GM21526 (cell line): ENCODE results near the gene CACNA1E.

Source experiments
- ATAC-seq: cut with Tn5 transposase; IDR thresholded peaks from one replicate; pipeline ENCODE4 v1.9.1; 2021; ENCODE audit warnings: moderate library complexity; ENCODE audit not compliant: unreplicated experiment, low FRiP score

CACNA1E gene

DNA sequence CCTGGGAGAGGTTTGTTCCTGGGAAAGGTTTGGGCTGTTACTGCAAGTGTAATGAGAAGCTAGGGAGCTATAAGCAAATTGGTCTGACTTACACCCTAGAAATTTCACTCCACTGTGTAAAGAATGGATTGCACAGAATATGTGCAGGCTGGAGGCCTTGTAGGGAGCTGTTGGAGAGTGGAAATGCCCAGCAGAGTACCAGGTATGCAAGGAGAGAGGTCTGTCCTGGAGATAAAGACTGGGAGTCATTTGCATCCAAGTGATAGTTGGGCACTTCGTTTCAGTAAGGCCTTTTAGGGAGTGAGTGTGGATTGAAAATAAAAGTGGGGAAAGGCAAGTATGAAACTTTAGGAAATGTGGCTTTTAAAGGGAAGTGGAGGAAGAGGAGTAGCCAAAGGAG lies 75.8 kb downstream of the CACNA1E start:
- no peak for ATAC-seq

DNA sequence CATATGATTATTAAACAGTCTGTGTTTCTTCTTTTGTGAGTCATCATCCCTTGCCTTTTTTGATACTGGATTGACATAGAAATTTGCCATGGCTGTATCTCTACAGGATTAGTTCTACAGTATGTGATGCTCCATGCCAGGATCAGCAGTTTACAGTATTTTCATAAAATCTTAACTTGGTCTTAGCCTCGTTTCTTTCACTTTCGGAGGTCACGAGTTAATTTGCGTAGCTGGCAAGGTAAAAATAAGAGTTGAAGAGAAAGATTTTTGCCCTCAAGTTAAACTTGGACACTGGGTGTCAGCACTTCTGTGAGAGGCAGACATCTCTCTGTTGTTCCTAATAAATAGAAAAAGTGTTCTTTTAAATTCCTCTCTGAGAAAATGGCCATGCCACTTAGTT lies 79.1 kb downstream of the CACNA1E start:
- peak; percentile 58 for ATAC-seq

DNA sequence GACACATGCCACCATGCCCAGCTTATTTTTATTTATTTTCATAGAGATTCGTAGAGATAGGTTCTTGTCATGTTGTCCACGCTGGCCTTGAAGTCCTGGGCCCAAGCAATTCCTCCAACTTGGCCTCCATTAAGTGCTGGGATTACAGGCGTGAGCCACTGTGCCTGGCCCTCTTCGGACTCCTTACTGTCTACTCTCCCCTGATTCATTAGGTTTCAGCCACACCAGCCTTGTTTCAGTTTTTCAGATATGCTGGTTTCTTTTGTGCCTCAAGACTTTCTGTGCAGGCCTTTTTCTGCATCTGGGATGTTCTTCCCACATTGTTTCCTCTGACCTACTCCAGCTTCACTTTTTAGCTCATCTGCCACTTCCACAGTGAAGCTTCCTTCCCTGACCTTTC lies 85.4 kb downstream of the CACNA1E start:
- ATAC-seq, result no peak

DNA sequence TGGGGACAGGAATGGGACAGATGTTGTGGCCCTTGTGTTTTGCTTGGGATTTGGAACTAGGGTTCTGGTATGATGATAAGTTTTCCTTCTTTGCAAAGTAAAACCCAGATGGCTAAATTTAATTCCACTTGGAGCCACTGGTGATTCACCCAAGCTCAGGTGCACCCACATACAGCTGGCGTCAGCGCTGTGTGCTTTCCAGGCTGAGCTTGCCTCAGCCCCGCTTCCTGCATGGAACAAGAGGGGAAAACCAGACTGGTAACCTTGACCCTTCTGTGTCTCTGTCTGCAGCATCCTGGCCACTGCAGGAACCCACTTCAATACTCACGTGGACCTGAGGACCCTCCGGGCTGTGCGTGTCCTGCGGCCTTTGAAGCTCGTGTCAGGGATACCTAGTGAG lies 94.2 kb downstream of the CACNA1E start:
- ATAC-seq, result no peak

DNA sequence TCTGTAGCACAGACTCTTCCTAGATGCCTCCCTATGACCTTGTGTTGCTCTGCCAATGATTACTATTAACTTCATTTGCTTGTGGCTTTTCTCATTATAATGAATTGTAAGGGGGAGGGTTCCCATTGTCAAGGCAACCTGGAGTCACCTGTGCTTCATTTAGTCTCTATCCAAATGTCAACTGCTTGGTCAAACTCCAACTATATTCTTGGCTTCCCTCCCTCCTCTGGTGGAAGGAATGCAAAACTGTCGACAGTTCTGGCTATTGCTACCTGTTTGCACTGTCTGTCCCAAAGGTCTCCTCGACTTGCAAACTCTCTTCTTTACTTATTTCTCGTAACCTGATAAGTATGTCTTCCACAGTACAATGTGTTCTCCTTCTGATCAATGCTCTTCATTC lies 100.3 kb downstream of the CACNA1E start:
- no peak for ATAC-seq

DNA sequence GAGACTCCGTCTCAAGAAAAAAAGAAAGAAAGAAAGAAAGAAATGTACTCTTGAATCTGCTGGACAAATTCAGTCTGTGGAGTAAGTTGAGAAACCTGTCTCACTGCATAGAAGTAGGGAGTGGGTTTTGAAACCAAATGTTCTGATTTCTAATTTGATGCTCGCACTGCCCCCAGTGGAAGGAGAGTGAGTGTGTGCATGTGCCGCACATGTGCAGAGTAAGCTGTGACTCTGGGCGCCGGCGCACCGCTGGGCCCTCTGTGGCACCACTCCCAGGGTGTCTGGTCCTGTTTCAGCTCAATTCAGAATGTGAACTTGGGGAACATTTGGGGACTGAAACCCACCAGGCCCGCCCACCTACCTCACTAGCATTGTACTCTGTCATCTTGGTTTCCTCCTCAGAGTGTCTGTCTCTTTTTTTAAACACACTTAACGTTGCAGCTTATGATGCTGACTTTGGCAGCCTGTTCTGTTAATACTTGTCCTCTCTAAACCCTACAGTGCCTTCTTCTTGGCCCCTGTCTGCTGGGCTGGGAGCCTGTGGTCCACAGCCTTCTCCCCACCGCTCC lies 104.6 kb downstream of the CACNA1E start:
- ATAC-seq, result no peak

DNA sequence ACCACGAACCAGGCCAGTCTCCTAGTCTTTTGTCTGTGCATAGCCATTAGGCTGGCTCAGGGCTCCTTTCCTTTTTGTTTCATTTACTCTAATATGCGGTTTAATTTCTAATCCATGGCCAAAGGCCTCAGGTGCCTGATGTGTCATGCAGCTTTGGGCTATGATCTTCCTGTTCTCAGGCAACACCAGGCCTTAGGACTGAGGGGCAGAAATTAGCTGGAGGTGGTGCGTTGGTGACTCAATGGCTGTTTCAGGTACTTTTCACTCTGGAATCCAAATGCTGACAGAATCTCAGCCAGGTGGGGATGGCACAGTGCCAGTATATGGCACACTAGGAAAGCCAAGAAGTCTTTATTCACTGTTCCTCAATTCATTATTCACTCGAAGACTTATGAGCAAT lies 105.3 kb downstream of the CACNA1E start:
- ATAC-seq, result no peak

DNA sequence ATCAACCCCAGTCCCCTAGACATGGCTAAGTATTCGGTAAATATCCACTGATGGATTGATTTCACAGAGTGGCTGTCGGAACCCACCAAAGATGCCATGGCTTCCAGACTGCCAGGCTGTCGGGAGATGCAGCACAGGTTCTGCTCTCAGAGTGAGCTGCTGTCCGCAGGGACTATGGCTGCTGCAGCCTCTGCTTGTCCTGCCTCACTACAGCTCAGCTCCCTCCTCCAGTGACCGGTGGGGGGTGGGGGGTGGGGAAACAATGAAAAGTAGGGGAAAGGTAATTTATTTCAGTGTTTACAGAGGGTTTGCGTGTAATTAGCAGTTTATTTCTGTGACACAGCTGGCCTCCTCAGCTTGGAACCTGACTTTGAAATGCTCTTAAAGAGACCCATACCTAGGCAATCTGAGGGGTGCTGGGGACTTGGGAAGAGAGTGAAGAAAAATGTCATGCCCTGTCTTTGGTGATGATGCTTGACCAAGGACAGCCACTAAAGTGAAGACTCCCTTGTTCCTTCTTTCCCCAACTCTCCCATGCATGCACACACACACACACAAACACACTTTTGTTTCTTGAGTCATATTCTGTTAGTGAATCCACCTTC lies 109.0 kb downstream of the CACNA1E start:
- ATAC-seq, result no peak

DNA sequence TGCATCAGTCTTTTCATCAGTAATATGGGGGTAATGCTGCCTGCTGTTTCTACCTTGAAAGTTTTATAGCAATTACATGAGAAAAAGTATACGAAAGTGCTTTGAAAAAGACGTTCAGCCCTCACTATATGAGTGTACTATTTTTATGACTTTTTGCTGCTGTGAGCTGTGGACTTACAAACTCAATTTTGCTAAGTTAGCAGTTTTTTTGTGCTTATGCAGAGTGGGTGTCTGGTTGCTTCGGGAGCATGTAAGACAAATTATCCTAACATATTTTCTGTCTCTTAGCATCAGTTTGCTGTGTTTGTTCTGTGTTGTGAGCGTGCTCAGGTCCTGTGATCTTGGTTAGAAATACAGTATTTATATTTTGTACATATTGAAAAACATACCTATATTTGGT lies 109.7 kb downstream of the CACNA1E start:
- no peak for ATAC-seq

DNA sequence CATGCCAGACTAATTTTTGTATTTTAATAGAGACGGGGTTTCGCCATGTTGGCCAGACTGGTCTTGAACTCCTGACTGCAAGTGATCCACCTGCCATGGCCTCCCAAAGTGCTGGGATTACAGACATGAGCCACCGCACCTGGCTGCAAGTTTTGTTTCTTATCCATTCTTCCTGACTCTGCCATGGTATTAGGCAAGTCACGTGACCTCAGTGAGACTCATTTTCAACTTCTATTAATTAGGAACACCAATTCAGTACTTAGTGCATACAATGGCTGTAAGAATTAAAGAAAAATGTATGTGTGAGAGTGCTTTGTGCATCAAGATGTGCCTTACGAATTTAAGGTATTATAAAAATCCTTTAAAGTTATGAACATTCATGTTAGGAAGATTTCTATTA lies 111.2 kb downstream of the CACNA1E start:
- no peak for ATAC-seq

DNA sequence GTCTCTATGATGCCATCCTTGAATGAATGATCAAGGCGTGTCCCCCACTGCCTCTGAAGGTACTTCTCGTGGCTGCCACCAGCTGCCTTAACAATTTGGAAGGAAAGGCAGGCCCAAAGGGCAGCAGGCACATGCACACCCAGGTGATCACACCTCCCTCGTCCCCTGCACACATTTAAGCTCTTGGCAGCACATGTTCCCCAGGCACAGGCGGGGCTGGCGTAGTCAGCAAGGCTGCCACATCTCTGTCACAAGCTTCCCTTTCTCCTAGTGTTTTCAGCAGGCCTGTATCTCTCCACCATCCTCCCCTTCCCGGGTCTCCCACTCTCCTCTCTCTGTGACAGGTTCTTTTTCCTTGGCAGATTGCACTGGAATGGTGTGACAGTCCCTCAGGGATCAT lies 111.9 kb downstream of the CACNA1E start:
- no peak for ATAC-seq

DNA sequence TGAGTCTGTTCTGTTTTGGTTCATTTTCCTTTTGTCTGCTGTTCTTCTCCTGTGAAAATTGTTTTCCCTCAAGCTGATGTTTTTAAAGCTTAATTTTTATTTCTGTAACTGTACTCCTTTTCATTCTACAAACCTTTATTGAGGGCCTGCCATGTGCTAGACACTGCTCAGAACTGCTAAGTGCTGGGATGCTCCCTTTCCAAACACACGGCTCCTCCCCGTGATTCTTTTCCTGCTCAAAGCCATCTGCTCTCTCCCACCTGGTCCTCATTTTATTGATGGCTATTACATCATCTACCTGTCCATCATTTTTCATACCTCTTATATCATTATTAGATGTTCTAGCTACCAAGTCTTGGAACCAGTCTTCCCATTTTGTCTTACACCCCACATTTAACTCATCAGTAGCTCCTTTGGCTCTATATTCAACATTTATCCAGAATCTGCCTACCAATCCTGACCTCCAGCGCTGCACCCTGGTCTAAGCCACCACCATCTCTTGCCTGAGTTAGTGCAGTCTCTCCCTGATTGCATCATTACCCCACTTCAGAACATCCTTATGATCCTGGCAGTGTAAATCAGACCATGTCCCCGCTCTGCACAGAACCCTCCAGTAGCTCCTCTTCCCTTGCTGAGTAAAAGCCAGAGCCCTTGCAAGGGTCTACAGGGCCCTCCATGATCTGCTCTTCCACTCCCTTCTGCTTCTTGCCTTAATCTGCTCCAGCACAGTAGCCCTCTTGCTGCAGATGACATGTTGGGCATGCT lies 118.1 kb downstream of the CACNA1E start:
- ATAC-seq, result no peak

DNA sequence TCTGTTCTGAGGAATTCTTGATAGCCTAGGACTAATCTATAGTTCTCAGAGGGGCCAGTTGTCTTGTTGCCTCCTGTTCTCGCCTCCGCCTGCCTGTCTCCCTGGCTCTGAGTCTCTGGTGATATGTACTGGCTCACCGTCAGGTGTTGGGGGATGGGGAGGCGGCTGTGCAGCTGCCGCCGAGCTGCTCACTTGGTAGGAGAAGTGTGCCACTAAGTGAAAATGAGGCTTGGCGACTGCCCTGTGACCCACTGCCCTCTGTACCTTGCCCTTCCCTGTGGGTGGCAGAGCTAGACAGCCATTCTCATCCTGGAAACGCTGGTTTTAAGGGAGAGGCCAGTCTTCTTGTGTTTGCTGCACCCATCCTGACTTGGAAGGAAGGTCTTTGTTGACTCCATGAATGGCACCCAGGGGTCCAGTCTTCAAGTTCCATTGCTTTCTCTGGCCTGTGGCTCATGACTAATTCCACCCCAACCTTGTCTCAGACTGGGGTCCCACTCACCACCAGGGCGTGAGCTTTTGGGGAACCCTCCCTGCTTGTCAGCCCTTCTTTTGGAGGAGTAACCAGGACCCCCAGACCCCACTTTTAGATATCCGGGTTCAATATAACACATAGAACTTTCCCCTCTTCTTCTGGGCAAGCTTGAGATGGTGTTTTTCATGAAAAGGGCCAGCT lies 120.6 kb downstream of the CACNA1E start:
- no peak for ATAC-seq

DNA sequence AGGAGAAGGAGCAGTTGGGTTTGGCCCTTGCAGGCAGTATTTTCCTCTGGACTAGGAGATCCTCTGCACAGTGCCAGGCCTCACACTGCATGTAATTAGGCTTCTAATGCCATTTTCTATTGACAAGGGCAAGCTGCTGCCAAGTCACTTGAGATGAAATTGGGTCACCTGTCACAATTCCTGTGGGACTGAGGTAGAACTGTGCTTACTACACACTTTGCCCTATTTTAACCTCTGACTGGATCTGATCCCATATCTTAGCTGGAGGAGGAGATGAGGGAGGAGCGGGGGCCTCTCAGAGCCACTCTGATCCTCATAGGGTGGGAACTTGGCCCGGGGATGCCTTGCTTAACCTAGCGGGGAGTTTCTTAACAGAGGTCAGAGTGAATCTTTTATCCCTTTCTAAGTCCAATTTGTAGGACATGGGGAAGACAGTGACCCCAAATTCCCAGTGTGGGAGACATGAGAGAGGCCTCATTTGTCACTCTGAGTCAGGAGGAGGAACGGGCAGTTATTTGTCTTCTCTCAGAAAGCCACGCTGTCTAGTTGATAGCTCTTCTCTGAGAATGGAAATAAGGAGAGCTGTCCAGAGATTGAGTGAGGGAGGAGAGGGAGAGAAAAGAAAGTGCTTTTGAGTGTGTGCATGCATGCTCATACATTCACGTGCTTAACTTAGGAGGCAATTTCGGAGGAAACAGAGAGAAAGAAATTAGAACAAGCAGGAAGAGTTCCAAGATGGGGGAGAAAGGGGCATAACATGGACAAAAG lies 121.3 kb downstream of the CACNA1E start:
- no peak for ATAC-seq

DNA sequence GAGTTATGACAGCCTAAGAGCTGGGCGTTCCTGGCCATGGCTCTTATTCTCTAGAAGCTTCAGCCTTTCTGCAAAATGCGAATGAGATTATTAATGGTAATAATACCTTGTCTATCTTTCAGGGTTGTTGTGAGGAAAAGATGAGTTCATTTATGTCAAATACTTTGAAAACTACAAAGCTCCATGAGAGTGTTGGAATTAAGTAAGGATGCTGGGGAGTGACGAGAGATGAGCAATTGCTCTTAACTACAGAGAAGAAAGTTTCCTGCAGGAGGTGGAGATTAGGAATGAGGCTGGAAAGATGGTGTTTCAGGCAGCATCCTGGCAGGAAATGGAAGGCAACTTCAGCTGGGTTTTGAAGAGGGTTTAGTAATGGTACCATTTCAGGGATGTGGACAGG lies 124.2 kb downstream of the CACNA1E start:
- no peak for ATAC-seq

DNA sequence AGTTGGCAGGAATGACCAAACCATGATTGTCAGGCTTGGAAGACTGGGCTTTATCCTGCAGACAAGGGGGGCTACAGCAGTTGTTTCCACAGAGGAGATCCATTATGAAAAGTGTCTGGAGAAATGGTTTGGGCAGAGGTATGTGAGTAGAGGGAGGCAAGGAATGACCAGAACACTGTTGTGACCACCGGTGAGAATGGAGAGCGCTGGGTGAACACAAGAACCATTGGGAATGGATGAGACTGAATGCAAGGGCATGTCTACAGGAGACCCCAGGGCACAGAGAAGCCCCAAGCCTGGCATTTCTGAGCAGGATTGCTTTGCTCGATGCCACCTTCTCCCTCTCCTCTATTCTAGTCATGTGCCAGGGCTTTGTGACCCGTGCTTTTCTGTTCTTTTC lies 125.1 kb downstream of the CACNA1E start:
- no peak for ATAC-seq

DNA sequence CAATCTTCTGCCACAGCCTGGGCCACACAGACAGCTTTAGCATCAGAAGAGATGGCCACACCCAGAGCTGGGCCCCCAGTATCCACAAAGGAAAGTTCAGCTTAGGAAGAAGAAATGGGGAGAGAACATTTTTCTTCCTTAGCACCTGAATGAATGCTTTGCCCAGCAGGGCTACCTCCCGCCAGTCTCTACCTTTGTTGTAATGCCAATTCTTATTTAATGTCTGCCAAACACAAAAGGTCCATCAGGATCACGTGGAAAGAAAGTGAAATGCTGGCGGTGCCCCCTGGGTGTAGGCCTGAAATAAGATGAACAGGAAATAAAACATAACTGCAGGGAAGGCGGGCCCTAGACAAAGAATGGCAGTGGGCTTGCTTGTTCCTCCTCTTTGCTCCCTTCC lies 125.6 kb downstream of the CACNA1E start:
- no peak for ATAC-seq

DNA sequence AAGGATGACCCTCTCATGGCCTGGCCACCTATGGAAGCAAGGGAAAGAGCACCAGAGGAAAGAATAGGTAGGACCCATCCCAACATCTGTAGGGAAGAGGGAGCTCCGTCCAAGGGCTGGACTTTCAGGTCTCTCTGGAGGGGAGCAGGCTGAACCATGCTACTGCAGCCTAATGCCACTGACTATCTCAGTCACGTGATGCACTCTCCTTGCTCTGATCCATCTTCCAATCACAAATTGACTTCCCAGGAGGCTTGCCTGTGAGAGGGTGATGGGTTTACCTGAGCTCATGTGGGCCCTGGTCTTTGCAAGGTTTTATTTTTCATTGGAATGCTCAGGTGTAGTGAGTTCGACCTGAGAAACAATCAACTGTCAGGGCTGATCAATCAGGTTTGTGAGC lies 128.8 kb downstream of the CACNA1E start:
- no peak for ATAC-seq

DNA sequence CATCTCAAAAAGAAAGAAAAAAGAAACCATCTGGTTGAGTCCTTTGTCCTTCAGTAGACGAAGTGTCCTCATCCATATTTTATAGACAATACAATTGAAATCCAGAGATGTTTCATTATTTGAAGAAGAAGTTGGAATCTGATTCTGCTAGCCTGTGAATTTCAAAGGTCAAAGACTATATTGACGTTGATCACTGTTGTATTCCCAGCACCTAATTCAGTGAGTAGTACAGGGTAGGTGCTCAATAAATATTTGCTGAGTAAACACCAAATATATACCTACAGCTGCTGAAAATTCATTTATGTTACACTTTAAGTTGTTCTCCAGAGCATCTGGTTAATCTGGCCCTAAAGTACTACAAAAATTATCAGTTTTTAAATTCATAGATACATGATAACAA lies 135.2 kb downstream of the CACNA1E start:
- ATAC-seq, result no peak

DNA sequence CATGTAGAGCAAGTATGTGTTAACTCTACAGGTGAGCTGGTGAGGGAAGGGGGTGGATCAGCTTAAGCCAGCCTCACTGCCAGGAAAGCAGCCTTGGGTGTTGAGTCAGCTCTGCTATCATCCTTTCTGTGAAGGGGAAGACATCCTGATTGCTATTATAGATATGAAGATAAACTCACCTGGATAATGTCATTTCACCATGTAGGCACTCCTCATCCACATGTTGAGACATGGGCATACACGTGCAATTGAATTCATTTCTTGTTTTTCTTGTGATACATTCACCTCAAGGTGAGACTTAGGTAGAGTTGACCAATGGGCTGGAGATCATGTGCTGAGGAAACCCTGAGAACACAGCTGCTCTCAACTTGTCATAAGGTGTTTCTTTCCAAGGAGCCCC lies 136.9 kb downstream of the CACNA1E start:
- ATAC-seq, result no peak

DNA sequence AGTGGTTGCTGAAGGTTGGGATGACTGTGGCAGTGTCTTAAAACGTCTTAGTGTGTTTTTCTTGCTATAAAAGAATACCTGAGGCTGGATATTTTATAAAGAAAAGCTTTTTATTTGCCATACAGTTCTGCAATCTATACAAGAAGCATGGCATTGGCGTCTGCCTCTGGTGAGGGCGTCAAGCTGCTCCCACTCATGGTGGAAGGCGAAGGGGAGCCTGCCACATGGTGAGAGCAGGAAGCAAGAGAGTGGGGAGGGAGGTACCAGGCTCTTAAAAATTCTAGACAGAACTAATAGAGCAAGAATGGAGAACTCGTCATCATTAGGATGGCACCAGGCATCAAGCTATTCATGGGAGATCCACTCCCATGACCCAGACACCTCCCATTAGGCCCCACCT lies 140.5 kb downstream of the CACNA1E start:
- no peak for ATAC-seq
